Embryonic facial prominence (tissue), 1 donor: ENCODE measurements around the gene GPR135.
"Not testable (repeated sequence)": the region's sequence is repeated elsewhere in the genome, so short reads cannot be mapped to it uniquely, and the experiment has no call there.

Experiments used
- DNase-seq: peaks from one replicate; pipeline ENCODE4 v3.0.0-alpha.2; 2016; ENCODE audit errors: extremely low spot score

Gene GPR135

DNA sequence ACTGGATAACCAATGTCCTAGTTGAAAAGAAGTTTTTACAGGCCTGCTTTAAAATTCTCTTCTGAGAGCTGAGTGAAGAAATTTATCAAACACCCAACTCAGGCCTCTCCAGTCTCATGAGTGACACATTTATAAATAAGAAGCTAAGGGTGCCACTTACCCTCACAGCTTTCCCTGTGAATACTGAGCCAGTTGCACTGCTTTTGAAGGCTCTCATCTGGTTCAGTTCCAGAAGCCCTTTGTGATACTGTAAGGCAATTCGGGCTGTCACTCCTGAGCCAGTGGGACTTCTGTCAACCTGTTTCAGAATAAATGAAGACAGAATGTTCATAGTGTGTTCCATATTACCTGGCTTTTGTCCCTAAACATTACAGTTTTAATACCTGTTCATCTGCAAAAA is 10.5 kb upstream of the GPR135 start:
- no peak for DNase-seq

DNA sequence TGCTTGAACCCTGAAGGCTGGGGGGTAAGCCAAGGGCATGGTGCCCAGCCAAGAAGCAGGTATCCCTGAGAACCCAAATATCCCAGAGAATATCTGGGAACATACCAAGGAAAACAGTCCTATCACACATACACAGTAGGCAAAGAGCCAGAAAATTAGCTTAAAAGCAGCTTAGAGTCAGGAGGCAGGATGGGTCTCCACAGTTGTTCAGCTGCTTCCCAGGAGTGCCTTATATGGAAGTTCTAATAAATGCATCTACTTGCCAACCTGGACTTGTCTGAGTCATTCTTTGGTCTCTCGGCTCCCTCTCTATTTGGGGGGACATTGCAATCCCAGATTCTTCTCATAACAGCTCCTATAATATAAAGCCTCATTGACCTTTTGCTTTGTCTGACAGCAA is 9.0 kb upstream of the GPR135 start:
- DNase-seq: no peak

DNA sequence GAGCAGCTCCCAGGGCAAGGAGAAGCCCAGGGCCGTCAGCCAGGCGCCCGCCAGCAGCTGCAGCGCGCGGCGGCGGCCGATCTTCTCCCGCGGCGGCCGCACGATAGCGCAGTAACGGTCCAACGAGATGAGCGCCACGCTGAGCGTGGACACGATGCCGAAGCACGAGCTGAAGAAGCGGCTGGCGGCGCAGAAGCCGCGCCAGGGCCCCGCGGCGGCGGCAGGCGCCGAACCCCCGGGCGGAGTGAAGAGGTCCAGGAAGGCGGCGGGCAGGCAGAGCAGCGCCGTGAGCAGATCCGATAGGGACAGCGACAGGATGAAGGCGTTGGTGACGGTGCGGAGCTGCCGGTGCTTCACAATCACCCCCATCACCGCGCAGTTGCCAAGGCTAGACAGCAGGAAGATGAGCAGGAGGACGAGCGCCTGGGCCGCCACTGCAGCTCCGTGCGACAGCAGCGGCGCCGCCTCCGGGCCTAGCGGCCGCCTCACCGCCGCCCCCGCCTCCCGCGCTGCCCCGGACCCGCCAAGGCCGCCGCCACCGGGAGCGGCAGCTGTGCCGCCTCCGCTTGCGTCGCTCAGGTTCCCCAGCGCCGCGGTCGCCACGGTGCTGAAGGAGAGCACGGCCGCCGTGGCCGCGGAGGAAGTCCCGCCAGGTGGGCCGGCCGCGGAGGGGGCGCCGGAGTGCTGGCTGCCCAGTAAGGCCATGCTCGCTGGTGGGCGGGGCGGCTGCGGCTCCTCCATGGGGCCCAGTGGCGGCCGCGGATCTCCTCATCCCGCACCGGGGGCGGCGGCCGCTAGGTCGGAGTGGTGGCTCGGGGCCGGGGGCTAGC is 479 bp downstream of the GPR135 start:
- DNase-seq: no peak

DNA sequence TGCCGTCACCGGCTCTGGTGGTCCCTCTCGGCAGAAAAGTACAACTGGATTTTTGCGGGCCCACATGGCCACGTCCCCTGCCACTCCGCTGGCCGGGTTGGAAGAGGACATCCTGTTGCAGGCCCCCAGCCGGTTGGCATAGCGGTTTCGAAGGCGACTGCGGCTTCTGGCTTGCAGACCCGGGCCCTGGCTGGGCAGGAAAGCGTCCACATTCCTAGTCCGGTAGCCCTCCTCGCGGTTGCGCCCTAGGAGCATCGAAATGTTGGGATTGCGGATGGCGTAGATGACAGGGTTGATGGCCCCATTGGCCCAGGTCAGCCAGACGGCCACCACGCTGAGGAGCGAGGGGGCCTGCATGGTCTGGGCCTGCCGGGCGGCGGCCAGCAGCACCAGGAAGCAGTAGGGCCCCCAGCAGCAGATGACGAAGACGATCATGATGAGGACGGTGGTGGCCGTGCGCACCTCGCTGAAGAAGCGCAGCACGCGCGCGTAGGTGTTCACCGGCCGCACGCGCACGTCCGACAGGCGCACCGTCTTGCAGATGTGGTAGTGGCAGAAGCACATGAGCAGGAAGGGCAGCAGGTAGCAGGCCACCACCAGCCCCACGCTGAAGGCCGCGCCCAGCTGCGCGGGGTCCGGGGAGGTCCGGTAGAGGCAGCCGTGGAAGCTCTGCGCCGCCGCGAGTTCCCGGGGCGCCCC is 1.2 kb downstream of the GPR135 start:
- DNase-seq: no peak

DNA sequence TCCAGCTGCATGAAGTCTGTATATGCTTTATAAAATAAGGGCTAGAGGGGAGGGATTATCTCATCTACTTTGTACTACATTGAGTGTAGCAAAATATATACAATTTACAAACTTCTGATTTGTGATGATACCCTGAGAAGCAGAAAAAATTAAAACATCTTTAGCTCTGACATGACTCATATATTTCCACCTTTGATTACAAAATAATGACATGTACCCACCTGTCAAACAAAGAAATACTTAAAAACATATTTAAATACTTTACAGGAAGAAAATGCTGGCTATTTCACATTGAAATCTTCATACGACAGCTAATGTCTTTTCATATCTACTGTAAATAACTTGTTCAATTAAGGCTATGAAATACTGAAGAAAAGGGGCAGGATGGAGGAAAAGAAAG is 3.3 kb downstream of the GPR135 start:
- no peak for DNase-seq

DNA sequence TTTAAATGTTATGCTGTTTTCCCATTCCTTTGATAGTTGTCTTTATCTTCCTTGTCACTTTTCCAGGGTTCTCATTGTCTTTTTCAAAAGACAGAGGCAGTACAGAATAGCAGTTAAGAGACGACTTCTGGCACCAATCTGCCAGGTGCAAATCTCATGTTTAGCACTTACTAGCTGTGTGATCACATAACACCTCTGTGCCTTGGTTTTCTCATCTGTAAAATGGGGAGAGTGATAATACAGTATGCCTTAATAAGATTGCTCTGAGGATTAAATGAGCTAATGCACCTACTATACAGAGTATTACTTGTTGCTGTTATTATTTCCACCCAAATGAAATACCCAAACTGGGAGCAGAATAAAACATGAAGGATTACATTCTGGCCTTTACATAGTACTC is 4.8 kb downstream of the GPR135 start:
- DNase-seq: no peak

DNA sequence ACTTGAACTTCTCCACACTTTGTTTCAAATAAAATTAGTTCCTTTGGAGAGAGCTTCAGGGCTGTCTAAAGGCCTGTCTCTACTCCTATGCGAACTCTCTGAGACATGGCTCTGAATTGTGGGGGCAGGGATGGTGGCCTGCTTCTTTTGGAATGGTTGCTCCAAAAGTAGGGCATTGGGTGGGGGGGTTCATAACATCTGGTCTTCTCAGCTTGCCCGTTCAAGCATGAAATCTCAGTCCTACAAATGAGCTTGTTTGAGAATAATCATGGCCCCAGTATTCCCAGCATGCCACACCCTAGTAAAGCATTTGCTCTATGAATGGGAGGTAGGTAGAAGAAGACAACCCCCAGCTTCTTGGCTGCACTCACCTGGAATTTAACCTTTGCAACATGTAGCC is 6.7 kb downstream of the GPR135 start:
- no peak for DNase-seq

DNA sequence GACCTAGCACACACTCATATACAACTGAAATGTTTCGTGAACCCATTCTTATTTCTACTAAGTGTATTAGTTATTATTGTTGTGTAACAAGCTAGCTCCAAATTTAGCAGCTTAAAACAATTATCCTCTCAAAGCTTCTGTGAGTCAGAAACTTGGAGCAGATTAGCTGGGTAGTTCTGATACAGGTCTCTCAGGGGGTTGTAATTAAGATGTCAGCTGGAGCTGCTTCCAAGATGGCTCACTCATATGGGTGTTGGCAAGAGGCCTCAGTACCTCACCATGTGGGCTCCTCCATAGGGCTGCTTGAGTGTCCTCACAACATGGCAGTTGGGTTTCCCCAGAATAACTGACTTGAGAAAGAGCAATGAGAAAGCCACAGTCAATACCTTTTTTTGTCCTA is 9.8 kb downstream of the GPR135 start:
- no peak for DNase-seq

DNA sequence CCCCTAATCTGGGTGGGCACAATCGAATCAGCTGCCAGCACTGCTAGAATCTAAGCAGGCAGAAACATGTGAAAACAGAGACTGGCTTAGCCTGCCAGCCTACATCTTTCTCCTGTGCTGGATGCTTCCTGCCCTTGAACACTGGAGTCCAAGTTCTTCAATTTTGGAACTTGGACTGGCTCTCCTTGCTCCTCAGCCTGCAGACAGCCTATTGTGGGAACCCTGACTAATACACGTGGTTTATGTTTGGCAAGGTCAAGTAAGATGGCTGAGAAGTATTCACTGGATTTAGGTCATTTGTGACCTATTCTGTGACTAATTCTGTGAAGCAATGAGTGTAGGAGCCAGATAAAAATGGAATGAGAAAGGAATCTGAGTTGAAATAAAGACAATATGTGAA is 11.0 kb downstream of the GPR135 start:
- DNase-seq: no peak

DNA sequence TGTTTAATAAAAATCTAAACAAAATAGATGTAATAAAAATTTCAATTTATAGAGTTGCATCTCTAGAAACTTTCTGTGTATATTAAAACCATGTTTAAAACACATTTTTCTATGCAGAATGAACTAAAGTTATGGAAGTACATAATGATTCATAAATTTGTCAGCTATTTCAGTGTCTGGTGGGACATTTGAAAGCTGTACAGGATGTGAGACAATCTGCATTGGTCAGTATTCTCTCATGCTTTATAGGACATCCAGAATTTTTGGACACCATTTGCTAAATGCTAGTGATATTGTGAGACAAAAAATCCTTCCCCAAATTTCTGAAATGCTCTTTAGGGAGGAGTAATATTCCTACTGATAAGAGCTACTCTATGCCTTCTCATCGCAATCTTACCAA is 13.3 kb downstream of the GPR135 start:
- no peak for DNase-seq

DNA sequence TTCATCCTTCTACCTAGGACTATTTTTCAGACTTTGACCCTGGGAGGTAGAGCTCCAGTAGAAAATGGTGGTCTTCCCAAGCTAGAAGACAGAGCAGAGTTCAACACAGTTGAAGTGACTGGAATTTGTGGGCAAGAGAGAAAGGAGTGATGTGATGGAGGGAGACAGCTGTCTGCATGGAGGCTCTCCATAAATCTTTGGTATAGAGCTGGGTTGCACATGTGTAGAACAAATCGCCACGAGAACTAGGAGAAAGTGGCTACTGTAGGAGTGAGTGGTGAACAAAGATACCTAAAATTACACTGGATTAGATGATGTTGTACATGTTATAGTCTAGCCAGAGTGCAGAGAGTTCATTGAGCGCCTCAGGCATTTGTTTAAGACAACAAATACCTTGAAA is 14.5 kb downstream of the GPR135 start:
- DNase-seq: no peak

DNA sequence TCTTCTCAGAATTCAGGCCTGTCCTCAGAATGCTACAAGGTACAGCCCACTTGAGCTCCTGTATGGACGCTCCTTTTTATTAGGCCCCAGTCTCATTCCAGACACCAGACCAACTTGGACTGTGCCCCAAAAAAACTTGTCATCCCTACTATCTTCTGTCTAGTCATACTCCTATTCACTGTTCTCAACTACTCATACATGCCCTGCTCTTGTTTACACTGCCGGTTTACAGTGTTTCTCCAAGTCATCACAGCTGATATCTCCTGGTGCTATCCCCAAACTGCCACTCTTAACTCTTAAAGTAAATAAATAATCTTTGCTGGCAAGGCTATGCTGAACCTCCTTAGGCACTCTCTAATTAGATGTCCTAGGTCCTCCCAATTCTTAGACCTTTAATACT is 16.5 kb downstream of the GPR135 start:
- not testable (repeated sequence) for DNase-seq

DNA sequence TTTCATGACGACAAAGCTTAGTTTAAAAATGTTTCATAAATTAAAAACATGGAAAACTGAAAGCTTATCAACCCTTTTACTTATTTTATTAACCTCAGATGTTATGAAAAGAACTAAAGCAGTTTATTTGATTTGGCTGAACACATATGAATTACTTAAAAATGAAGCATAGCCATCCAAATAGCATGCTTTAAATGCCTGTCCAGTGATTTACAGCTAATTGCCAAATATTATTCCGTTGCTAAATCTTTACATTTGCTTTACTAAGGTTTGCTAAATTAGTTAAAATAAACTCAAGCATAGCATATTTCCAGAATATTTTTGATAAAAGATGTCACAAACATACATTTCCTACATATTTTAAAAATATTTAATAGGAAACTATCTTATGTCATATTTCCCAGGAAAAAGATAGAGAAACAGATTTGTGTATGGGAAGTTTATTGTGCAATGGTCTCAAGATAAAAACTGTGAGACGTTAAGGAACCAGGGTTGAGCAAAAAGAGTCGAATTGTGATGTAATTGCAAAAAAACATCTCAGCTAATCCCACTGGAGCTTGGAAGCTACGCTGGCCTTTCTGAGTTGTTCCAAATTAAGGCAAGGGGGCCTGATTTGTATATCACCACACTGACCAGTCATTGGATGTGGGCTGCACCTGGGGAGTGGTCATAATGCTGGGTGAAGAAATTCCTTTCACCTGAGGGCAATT is 25.8 kb downstream of the GPR135 start:
- no peak for DNase-seq

DNA sequence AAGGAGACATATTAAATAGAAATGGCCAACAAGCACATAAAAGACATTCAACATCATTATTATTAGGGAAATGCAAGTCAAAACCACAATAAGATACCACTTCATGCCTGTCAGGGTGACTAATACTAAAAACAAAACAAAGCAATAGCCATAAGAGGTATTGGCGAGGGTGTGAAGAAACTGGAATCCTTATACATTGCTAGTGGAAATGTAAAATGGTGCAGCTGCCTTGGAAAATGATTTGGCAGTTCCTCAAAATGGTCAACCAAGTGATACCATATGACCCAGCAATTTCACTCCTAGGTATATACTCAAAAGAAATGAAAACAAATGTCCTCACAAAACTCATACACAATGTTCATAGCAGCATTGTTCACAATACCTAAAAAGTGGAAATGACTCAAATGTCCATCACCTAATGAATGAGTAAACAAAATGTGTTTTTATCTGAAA is 27.0 kb downstream of the GPR135 start:
- DNase-seq: no peak

DNA sequence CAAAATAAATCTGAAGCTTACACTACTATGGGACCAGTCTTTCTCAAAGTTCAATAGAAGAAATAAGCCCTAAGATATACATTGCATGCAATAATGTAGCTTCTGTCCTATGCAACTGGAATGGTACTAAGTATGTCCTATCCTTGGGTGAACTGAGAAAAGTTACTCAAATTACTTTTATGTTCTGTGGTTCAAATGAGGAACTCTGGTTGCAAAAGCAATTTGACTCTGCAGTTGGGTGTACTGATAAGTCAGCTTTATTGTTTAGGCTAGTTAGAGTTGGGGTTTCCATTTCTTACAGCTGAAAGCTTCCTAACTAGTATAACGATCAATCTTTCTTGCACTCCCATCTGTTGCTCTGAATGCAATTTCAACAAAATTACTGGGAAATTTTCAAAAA is 29.2 kb downstream of the GPR135 start:
- DNase-seq: no peak

DNA sequence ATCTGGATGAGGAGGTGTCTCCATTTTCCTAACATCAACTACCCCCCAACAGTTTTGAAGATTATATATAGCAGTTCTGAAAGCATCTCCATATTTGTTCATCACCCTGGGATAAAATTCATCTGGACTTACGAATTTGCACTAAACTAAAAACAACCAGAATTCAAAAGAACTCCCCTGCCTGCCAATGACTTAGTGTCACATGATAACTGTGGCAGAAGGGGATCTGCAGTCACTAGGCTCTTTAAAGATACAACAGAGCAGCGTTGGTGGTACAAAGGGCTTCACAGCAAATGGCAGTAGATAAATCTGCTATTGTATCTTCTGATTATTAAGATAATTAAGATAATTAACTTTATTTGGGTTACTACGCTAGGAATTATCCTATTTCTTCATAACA is 30.1 kb downstream of the GPR135 start:
- DNase-seq: no peak

DNA sequence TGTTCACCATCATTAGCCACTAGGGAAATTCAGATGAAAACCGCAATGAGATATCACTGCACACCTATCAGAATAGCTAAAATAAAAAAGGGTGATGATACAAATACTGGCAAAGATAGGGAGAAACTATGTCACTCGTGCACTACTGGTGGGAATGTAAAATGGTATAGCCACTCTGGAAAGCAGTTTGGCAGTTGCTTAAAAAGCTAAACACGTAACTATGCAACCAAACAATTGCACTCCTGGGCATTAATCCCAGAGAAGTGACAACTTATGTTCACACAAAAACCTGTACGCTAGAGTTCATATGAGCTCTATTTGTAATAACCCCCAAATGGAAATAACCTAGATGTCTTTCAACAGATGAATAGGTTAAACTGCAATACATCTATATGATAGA is 35.4 kb downstream of the GPR135 start:
- no peak for DNase-seq

DNA sequence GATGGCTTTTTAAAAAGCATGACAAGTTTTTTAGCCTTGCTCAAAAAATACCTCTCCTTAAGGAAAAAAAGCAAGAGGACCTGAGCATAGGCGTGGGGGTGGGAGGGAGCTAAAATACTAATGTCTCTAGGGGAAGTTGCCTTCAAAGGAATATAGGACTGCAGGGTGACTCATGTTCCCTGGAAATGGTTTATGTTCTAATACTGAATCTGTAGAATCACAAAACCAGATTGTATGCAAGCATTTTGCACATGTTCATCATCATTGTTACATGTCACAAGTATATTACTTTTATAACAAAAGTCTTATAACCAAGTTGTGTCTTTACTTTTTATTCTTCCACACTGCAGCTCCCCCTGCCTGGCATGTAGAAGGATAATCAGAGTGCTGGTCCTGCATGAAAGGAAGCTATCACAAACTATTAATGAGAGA is 36.6 kb downstream of the GPR135 start:
- peak; percentile 31 for DNase-seq

DNA sequence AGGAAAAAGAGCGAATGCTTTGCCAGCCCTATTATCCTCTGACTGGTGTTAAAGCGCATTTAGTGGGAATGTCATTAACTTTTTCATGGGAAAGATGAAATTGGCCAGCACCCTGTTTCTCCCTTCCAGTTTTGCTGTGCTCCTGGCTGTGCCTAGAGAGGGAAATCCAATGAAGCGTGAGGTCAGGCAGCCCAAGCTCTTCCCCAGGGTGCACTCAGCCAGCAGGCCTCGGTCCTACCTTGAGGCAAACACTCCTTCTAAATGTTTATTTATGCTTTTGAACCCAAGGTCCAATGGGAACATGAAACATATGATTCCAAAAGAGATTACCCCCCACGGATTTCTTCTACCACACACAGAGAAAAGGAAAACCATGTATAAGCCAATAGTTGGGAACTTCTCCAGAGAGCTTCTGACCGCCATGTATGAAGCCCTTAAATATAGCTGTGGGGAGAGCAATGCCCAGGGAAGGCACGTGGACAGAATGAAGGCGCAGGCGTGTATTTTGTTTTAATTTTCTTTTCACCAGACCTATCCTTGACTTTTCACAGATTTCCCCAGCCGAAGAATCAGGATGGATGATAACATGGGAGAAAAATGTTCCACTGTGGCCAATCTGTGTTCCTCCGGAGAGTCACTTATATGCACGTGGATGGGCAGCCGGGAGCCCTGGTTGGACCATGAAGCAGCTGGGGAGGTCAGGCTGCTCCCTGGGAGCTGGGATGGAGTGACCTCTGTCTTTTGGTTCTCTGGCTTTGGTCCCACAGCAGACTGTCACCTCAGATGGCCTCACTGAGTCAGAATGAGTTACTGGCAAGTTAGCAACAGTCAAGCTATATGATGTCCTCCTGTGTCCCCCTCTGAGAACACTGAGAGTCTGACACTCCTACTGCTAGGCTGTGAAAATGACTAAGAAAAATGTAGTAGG is 37.3 kb downstream of the GPR135 start:
- no peak for DNase-seq

DNA sequence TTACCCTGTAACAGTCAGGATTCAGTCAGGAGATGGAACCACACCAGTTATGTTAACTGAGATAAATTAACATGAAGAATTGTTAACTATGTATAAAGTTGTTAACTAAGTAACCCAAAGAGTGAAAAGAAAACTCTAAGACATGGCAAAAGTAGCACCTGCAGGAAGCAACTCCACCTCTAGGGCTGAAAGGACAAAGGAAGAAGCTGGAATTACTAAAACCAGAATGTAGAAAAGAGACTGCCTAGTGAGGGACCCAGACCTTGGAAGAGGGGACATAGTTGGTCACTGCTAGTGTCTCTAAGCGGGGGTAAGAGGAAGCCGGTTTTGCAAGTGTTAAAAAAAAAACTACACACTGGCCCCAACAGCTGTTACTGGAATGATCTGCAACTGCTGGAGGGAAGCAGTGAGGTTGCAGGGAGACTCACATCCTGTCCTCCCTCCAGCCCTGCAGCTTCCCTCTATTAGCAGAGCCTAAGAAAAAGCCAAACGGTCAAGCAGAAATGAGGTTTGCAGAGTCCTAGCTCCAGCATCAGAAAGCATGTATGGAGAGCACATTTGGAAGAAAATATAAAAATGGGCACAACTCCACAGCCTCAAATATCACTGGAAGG is 39.8 kb downstream of the GPR135 start:
- DNase-seq: no peak
